NCI-H748 treated with DMSO at 0.1 percent for 48 hours (cell line): ENCODE data around the gene CLN3.
"Not testable (repeated sequence)": the region's sequence is repeated elsewhere in the genome, so short reads cannot be mapped to it uniquely, and the experiment has no call there.

Experiments
- DNase-seq: peaks from one replicate; lab custom pipeline; 2025; lab: John Stamatoyannopoulos, UW

CLN3 gene

DNA sequence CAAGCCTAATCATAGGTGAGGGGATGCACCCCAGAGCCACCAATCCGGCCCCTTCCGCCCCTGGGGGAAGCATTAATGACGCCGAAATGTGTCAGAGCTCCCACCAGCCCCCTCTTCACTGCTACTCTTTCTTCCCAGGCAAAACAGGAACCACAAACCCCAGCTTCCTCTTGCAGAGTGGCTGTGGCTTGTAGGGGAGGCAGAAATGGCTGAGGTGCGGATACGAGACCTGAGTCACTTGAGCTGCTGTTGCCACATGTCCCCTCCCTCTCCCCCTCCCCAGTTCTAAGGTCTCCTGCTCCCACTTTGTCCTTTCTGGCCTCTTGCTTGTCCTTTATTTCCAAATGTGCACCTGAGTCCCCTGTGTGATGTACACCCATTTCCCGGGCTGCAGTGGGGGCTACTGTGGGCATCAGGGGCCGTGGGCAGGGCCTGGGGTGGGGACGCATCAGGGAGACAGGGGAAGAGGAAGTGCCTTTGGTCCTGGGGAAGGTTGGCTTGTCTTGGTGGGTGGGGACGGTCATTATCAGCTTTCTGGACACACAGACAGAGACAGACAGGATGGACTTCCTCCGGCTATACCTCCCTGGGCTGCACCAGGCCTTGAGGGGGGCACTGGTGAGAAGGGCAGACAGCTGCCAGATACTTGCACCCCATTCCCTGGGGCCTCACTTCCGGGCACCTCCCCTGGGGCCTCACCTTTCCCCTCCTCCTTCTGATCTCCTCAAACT, 2.4 kb upstream of the CLN3 start, which contains the start of gene APOBR:
APOBR (plus strand) TSS at position 523 of the 731 bp plus-strand sequence; CDS start at position 562, 39 bp downstream.
- DNase-seq, result no peak

DNA sequence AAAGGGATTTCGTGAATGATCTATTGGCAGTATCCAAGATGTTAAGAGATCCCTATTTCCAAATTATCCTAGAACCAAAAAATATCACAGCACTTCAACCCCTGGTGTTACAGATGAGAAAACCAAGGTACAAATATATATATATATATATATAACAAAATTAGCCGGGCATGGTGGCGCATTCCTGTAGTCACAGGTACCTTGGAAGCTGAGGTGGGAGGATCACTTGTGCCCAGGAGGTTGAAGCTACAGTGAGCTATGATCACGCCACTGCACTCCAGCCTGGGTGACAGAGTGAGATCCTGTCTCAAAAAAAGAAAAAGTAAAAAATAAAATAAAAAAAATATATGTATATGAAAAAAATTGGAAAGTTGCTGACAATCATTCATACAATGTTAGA, 637 bp upstream of the CLN3 start:
- DNase-seq, result no peak

DNA sequence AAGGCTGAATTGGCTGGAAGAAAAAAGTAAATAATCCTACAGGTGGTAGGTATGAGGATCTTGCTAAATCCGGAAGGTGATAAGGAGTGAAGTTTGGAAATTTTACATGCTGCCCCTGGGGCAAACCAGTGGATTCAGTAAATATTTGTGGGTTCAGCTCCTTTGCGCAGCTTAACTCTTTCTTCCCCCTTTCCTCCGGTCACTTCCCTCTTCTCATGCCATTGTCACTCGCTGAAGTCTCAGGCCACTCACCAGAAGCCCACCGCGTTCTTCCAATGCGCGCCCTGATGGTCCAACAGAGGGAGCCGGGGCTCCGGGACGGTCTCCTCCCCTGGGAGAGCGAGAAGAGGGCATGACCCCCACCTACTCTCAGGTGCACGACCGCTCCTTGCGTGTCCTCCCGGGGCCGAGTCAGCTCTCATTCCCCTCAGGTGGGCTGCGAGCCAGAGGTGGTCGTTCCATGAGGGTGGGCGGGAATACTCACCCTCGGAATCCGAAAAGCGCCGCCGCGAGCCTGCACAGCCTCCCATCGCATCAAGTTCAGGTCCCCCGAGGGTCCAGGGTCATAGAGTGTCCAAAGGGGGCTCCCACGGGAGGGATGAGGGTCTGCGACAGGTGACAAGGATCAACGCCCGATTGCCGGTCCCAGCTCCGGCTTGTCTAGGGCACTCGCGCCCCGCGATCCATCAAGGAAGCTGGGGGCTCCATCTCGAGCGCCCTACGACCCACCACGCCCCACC, 474 bp downstream of the CLN3 start:
- DNase-seq, result no peak

DNA sequence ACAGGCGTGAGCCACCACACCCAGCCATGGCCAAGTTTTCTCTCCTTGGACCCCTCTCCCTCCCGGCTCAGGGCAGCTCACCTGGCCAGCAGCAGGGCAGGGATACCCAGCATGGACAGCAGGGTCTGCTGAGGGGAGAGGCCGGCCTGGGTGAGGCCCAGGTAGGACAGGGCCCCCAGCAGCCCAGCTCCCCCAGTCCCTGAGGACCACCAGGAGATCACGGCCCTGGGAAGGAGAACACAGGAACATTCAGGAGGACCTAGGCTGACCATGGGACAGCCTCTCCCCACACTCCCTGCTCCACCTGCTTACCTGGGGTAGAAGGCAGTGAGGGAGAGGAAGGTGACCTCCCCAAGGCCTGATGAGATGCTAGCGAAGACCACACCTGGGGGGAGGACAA, 5.6 kb downstream of the CLN3 start:
- DNase-seq, result no peak

DNA sequence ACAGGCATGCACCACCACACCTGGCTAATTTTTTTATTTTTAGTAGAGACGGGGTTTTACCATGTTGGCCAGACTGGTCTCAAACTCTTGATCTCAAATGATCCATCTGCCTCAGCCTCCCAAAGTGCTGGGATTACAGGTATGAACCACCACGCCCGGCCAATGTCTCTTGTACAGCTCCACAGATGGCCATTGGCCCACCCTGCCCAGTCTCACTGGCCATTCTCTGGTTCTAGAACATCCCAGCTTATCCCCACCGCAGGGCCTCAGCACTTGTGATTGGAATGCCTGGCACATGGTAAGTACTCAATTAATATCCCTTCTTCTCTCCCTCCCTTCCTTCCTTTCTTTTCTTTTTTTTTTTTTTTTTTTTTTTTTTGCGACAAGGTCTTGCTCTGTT, 8.5 kb downstream of the CLN3 start:
- DNase-seq, result not testable (repeated sequence)

DNA sequence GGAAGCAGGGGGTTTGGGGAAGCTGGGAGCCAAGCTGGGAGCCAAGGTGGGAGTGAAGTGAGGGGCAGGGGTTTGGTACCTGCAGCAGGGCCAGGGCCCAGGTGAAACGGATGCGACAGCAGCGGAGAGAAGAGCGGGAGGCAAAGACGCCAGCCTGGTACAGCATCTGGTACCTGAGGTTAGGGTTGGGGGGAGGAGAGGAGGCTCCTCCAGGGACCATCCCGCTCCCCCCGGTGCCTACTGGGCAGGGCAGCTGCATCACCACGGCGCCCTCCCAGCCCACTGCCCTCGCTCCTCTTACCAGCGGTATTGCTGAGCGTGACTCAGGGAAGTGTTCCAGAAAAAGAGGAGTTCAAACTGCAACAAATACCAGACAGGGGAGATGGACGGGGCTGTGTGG, 9.8 kb downstream of the CLN3 start:
- DNase-seq, result no peak

DNA sequence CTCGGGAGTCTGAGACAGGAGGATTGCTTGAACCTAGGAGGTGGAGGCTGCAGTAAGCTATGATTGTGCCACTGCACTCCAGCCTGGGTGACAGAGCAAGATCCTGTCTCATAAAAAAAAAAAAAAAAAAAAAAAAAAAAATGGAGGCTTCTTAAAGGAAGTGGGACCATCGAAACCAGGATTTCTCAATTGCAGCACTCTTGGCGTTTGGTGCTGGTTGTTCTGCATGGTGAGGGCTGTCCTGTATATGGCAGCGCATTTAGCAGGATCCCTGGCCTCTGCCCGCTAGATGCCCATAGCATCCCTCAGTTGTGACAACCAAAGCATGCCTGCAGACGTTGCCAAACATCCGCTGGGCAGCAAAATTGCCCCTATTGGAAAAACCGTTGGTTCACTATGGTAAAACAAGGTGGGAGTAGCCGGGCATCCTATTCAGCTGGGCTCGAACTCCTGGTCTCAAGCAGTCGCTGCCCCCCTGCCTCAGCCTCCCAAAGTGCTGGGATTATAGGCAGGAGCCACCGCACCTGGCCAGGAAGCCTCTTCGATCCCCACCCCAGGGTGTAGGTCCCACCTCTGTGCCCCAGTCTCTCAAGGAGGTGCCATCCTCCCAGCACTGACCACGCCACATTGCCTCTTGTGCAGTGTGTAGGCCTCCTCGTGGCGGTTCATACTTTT, 13.2 kb downstream of the CLN3 start:
- DNase-seq, result no peak

DNA sequence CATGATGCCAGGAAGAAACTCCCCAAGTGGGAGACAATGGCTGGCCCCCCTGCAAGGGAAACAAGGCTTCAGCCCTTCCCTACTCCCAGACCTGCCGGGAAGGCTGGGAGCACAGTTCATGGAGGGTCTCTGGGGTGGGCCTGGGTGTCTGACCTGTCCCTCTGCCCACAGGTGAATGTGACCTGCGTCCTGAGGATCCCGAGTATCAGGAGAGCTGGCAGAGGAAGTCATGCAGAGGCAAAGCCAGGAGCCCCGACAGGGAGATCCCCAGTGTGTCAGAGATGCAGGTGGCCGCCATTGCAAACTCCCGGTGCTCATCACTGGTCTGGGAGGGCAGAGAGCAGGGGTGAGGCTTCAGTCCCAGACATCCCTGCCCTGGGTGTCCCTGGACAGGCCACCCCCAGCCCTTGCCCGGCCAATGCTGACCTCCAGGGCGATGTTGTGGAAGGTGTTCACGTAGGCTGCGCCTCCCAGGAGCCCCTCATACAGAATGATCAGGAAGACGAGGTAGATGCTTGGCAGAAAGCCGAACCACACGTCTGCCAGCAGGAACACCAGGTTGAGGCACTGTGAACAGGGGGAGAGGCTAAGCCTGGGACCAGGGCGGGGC, 14.5 kb downstream of the CLN3 start:
- no peak for DNase-seq

DNA sequence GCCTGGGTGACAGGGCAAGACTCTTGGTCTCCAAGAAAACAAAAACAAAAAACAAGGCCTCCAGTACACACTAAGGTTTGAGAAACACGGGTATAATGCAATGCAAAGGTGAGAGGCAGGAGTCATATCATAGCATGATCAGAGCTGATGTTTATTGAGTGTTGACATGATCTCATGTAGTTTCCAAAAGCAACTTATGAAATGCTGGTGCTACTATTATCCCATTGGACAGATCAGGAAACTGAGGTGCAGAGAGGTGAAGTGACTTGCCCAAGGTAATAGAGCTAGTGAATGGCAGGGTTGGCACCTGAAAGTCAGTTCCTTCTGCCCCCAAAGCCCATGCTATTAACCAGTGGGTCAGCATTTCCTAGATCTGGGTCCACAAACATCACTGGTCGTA, 16.7 kb downstream of the CLN3 start:
- DNase-seq, result no peak

DNA sequence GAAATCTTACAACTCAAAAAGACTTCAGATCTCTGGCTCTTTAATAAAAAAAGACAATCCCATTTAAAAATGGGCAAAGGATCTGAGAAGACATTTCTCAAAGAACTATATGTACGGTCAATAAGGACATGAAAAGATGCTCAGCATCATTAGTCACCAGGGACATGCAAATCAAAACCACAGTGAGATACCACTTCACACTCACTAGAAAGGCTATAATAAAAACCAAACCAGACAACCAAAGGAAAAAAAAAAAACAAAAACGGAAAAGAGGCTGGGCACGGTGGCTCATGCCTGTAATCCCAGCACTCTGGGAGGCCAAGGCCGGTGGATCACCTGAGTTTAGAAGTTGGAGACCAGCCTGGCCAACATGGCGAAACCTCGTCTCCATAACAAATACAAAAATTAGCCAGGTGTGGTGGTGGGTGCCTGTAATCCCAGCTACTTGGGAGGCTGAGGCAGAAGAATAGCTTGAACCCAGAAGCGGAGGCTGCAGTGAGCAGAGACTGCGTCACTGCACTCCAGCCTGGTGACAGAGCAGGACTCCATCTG, 18.1 kb downstream of the CLN3 start:
- DNase-seq, result no peak

DNA sequence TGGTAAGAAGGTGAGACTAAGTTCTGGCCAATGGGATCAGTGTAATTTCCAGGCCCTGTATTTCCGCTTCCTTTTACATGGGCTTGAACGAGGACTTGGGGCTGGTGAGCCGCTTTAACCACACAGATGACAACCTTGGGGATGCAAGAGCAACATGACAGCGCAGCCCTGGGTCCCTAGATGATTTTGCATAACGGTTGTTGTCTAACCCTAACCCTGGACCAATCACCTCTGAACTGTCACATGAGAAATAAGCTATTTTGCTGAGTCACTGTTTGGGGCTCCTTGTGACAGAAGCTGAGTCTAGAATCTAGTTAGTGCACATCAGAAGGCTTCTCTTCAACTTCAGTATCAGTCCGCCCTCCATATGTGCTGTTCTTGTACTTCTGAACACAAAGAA, 44.8 kb downstream of the CLN3 start:
- not testable (repeated sequence) for DNase-seq

DNA sequence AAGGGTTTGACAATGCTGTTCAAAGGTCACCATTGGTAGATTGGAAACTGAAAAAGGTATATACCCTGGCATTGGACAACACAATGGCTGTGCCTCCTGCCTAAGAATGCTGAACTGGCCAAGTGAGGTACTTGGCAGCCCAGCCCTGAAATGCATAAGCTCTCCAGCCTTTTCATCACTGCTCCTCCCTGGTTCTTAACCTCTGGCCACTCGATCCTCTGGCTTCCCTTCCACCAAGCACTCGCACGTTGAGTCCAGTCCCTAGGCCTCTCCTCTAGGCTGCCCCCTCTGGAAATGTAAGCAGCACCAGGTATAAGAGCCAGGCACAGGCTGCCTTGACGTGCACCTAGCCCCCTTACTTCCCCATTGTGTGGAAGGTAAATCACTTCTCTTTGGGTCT, 45.5 kb downstream of the CLN3 start:
- DNase-seq, result not testable (repeated sequence)

DNA sequence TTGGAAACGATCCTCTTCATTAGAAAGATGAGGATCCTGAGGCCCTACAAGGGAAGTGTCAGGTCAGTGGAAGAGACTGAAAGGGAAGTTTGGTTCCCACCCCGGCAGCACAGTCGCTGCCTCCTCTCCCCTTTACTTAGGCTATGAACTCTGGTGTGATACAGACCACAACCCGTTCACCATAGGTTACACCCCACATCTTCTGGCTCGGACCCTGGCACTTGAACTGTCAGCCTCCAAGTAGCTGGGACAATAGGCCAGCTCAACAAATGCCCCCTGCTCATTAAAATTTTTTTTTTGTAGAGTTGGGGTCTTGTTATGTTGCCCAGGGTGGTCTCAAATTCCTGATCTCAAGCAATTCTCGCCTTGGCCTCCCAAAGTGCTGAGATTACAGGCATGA, 47.9 kb downstream of the CLN3 start:
- not testable (repeated sequence) for DNase-seq

DNA sequence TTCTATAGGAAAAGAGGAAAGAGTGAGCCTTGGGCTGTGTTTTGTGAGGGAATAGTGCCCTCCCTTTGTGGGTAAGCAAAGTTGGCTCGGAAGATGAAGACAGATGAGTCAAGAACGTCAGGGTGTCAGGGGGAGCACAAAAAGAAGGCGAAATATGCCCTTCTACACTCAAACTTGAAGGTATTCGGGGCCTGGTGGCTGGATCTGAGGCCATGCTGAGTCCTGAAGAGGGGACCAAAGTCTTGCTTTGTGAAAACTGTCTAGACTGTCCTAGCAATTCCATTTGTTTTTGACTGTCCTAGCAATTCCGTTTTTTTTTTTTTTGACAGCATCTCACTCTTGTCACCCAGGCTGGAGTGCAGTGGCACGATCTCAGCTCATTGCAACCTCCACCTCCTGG, 53.0 kb downstream of the CLN3 start:
- not testable (repeated sequence) for DNase-seq

DNA sequence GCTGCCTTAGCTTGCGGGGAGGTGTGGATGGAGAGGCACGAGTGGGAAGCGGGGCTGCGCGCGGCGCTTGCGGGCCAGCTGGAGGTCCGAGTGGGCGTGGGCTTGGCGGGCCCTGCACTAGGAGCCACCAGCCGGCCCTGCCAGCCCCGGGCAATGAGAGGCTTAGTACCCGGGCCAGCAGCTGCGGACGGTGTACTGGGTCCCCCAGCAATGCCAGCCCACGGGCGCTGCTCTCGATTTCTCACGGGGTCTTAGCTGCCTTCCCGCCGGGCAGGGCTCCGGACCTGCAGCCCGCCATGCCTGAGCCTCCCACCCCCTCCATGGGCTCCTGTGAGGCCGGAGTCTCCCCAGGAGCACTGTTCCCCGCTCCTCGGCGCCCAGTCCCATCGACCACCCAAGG, 56.5 kb downstream of the CLN3 start:
- DNase-seq, result not testable (repeated sequence)
